NAMALWA (cell line): Measurements from ENCODE around the gene GMDS.

ENCODE experiments used
- DNase-seq: peaks from one replicate; pipeline ENCODE4 v3.0.0-alpha.2; 2015; ENCODE audit warnings: low spot score

The GMDS gene

GRCh38 chr6:2240961-2241360 is 4.4 kb downstream of the GMDS start:
- no peak for DNase-seq

- no peak for DNase-seq
Measured at GRCh38 chr6:2237001-2237400, 8.4 kb downstream of the GMDS start.

GRCh38 chr6:2235777-2236495 is 9.5 kb downstream of the GMDS start:
- no peak for DNase-seq

GRCh38 chr6:2232445-2232844 is 13.0 kb downstream of the GMDS start:
- DNase-seq: no peak

GRCh38 chr6:2231438-2231837 is 14.0 kb downstream of the GMDS start:
- no peak for DNase-seq

- DNase-seq: no peak
Measured at GRCh38 chr6:2230659-2231277, 14.6 kb downstream of the GMDS start.

- no peak for DNase-seq
Measured at GRCh38 chr6:2229742-2230141, 15.7 kb downstream of the GMDS start.

- no peak for DNase-seq
Measured at GRCh38 chr6:2229039-2229438, 16.4 kb downstream of the GMDS start.

GRCh38 chr6:2228392-2228791 is 17.0 kb downstream of the GMDS start:
- DNase-seq: no peak

GRCh38 chr6:2226775-2227174 is 18.6 kb downstream of the GMDS start:
- DNase-seq: no peak

- DNase-seq: no peak
Measured at GRCh38 chr6:2225422-2226392, 19.7 kb downstream of the GMDS start.

GRCh38 chr6:2224847-2225382 is 20.5 kb downstream of the GMDS start:
- no peak for DNase-seq

- no peak for DNase-seq
Measured at GRCh38 chr6:2222275-2222842, 23.0 kb downstream of the GMDS start.

- DNase-seq: peak; percentile 33
Measured at GRCh38 chr6:2221726-2222274, 23.6 kb downstream of the GMDS start.

- no peak for DNase-seq
Measured at GRCh38 chr6:2220154-2220553, 25.3 kb downstream of the GMDS start.

- DNase-seq: no peak
Measured at GRCh38 chr6:2218866-2219265, 26.5 kb downstream of the GMDS start.

- no peak for DNase-seq
Measured at GRCh38 chr6:2216794-2217383, 28.5 kb downstream of the GMDS start.

- no peak for DNase-seq
Measured at GRCh38 chr6:2215342-2215741, 30.1 kb downstream of the GMDS start.

- no peak for DNase-seq
Measured at GRCh38 chr6:2213086-2213485, 32.3 kb downstream of the GMDS start.

GRCh38 chr6:2209226-2209809 is 36.1 kb downstream of the GMDS start:
- peak; percentile 65 for DNase-seq

GRCh38 chr6:2208468-2208867 is 36.9 kb downstream of the GMDS start:
- DNase-seq: no peak
